GM19023 (cell line): ENCODE results near the gene ETFA.

Experiments
- ATAC-seq: cut with Tn5 transposase; IDR thresholded peaks from one replicate; pipeline ENCODE4 v1.9.1; 2021; ENCODE audit warnings: mild to moderate bottlenecking, moderate library complexity; ENCODE audit not compliant: unreplicated experiment

The ETFA gene

GRCh38 chr15:76223521-76223920 is 87.7 kb downstream of the ETFA start:
- ATAC-seq = no peak

DNA sequence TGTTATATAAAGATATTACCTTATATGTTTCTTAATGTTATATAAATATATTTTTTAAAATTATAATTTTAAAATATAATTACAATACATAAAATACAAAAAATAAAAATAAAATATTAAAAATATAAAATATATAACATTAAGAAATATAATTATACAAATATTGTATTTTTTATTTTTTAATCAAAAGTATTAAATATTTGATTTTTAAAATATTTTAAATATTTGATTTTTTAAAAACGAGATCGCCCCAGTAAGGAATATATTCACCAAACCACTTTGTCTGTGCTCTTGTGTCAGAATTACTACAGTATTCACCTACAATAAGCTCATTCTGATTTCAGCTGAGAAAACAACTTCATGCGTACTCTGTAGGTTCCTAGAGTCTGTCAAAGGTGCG is 89.1 kb downstream of the ETFA start:
- ATAC-seq = no peak

- ATAC-seq = no peak
These were observed 90.0 kb downstream of the ETFA start for GRCh38 chr15:76221085-76221767.

GRCh38 chr15:76217882-76218217 is 93.4 kb downstream of the ETFA start:
- ATAC-seq = no peak

GRCh38 chr15:76217029-76217881 is 94.0 kb downstream of the ETFA start:
- ATAC-seq = no peak

DNA sequence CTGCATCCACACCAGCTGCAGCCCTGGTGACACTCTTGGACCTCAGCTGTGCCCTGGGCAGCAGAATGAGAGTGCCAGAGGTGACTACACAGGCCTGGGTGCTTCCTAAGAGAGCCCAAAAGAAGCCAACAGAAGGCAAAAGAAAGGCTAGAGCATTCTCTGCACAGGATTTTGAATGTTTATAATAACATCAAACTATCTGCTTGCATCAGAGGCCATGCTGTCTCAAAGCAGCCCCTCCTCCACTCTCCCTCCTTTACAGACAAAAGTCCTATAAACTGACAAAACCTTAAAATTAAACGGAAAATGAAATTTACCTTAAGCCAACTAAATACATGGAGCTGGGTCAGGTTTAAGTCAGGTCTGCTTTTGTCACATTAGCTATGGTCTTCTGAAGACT is 95.6 kb downstream of the ETFA start:
- ATAC-seq = no peak

GRCh38 chr15:76209942-76210341 is 101.3 kb downstream of the ETFA start:
- no peak for ATAC-seq

GRCh38 chr15:76209523-76209922 is 101.7 kb downstream of the ETFA start:
- ATAC-seq = no peak

DNA sequence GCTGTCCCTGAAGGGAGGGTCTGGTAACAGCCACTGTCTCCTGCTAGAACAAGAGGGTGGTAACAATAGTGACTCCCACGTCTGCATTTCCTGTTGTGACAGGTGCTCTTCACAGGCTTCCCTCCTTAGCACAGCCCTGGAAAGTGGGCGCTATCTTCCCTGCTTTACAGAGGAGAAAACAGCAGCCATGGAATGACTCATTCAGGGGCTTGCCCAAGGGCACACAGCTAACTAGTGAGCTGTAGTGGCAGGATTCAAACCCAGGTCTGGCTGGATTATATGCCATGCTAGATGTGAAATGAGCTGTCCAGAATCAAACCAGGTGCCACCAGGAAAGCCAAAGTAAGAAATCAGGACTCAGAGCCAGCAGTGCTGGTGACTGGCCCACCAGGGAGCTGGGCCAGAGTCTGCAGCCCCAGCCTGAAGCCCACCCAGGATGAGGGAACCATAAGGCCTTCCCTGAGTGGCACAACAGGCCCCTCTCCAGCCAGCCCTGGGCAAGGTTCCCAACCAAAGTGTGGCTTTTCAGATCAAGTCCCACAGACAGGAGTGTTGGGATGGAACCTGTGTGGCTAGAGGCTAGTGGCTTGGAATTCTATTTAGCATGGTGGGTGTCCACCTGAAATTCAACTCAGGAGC is 102.4 kb downstream of the ETFA start:
- no peak for ATAC-seq

GRCh38 chr15:76208084-76208785 is 103.0 kb downstream of the ETFA start:
- no peak for ATAC-seq

GRCh38 chr15:76206325-76206976 is 104.8 kb downstream of the ETFA start:
- ATAC-seq = no peak

GRCh38 chr15:76204916-76205460 is 106.3 kb downstream of the ETFA start:
- no peak for ATAC-seq

DNA sequence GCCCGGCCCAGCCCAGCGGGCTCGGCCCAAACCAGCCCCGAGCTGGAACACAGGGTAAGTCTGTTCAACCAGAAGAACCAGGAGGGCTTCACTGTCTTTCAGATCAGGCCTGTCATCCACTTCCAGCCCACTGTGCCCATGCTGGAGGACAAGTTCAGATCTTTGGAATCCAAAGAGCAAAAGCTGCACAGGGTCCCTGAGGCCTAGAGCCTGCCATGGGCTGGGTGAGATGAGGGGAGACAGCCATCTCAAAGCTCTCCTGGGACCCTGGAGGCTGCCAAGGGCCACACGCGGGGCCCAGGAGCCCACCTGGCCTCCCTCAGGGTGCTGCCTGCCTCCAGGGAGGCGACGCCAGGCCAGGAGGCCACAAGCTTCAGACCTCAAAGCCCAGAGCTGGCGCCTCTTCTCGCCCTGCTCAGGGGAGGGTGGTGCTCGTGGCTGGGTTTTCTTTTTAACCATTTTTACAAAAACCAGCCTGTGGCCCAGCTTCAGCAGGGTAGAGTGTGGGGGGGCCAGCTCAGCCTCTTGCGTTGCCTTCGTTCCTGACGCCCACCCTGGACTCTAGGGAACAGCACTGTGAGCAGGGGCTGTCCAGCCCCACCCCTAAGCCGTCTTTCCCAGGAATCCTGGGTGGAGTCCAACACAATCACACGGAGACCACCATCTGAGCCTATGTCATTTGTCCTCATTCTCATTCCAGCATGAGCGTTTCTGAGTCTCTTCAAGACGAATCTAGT is 107.0 kb downstream of the ETFA start:
- ATAC-seq = no peak

- no peak for ATAC-seq
These were observed 107.7 kb downstream of the ETFA start for GRCh38 chr15:76203346-76204108.

DNA sequence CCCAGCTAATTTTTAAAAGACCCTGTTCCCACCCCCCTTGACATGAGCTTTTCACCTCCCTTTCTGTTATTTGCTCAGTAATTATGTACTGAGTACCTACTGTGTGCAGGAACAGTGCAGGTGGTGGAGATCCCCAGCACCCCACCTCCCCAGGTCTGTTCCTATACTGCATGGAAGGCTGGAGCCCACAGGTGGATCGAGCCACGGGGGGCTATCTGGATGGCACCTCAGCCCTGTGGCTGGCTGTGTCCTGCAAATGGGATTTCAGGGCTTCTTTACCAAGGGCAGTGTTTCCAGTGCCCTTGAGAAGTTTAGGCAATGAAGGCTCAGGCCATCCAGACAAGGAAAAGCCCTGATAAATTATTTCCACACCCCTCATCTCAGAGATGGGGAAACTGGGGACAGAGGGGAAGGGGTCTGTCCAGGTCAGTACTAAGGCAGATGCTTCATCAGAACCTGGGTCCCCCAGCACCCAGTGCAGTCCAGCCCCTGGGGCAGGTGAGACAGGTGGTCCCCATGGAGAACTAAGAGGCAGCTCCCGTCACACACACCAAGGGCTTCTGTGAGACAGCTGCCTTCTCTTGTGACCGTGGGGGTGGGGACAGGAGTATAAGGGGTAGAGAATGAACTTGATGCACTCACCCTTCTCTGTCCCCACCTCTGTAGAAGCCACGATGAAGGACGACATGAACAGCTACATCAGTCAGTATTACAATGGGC is 109.6 kb downstream of the ETFA start:
- no peak for ATAC-seq

DNA sequence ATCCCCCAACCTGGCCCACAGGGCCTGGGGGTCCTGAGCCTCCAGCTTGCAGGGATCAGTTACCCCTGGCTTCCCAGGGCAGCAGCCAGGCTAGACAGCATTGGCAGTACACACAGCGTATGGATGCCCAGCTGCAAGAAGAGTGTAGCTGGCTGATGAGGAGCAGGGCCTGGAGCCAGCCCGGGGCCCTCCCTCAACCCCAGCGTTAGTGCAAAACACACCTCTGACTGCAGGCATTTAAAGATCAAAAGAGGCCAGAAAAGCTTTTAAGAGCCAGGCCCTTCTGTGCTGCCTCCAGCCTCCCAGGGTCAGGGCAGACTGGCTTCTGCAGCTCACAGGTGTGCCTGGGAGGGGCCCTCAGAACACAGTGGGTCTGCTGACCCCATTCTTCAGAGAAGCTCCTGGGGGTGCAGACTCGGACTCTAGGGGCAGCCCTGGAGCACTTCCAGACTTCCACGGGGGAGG is 110.6 kb downstream of the ETFA start:
- no peak for ATAC-seq

GRCh38 chr15:76200083-76200465 is 111.2 kb downstream of the ETFA start:
- ATAC-seq = no peak
